ENCODE results near the gene MAML3. TPM values are rescaled to one million over a fixed set of nuclear protein-coding genes. Genes with fewer than 3 reads are reported as not detected.
A peak's percentile ranks its signal among the peaks of the same experiment; 100 is the strongest.

Gene MAML3
- total RNA-seq, 1 donor from 2014 or later, result 59.4 TPM

GRCh38 chr4:139899346-139899745, 254.6 kb downstream of the MAML3 start:
- no peak overlapping the region for H3K27ac Mint-ChIP-seq (ENCODE audit: unreplicated experiment)
- peaks cover 12% of the 10 kb centered on the region for H3K9me3 Mint-ChIP-seq (ENCODE audit: unreplicated experiment)
- H3K4me3 Mint-ChIP-seq (ENCODE audit: unreplicated experiment), result no peak overlapping the region
- H3K36me3 Mint-ChIP-seq (ENCODE audit: unreplicated experiment), result peaks cover 3% of the 10 kb centered on the region
- peaks cover 45% of the 10 kb centered on the region for H3K4me1 Mint-ChIP-seq (ENCODE audit: low read depth, unreplicated experiment)
- DNase-seq, result no peak
- no peak for TF ChIP-seq CTCF (IDR thresholded peaks at IDR 0.05; ENCODE audit: partially characterized antibody, unreplicated experiment)
- peaks cover 9% of the 10 kb centered on the region for H3K27me3 Mint-ChIP-seq (ENCODE audit: unreplicated experiment)

- H3K4me1 Mint-ChIP-seq (ENCODE audit: low read depth, unreplicated experiment), result peaks cover 40% of the 10 kb centered on the region
- H3K9me3 Mint-ChIP-seq (ENCODE audit: unreplicated experiment), result peaks cover 6% of the 10 kb centered on the region
- no peak overlapping the region for H3K27ac Mint-ChIP-seq (ENCODE audit: unreplicated experiment)
- no peaks in the 10 kb centered on the region for H3K36me3 Mint-ChIP-seq (ENCODE audit: unreplicated experiment)
- peak overlapping the region; percentile 12 for H3K4me3 Mint-ChIP-seq (ENCODE audit: unreplicated experiment)
- DNase-seq, result no peak
- TF ChIP-seq CTCF (IDR thresholded peaks at IDR 0.05; ENCODE audit: partially characterized antibody, unreplicated experiment), result no peak
- peaks cover 9% of the 10 kb centered on the region for H3K27me3 Mint-ChIP-seq (ENCODE audit: unreplicated experiment)
Measured at GRCh38 chr4:139898293-139898692, 255.7 kb downstream of the MAML3 start.

GRCh38 chr4:139896091-139896604, 257.8 kb downstream of the MAML3 start:
- no peak for TF ChIP-seq CTCF (IDR thresholded peaks at IDR 0.05; ENCODE audit: partially characterized antibody, unreplicated experiment)
- Mint-ChIP-seq H3K4me3 (ENCODE audit: unreplicated experiment) (no peak overlapping the region), H3K9me3 (ENCODE audit: unreplicated experiment) (peaks cover under 1% of the 10 kb centered on the region), H3K4me1 (ENCODE audit: low read depth, unreplicated experiment) (peaks cover 23% of the 10 kb centered on the region), H3K27ac (ENCODE audit: unreplicated experiment) (no peak overlapping the region), H3K27me3 (ENCODE audit: unreplicated experiment) (peaks cover 2% of the 10 kb centered on the region), H3K36me3 (ENCODE audit: unreplicated experiment) (no peaks in the 10 kb centered on the region)
- no peak for DNase-seq

GRCh38 chr4:139893801-139894200, 260.2 kb downstream of the MAML3 start:
- TF ChIP-seq CTCF (IDR thresholded peaks at IDR 0.05; ENCODE audit: partially characterized antibody, unreplicated experiment), result no peak
- no peak overlapping the region for H3K27ac Mint-ChIP-seq (ENCODE audit: unreplicated experiment)
- peaks cover 22% of the 10 kb centered on the region for H3K4me1 Mint-ChIP-seq (ENCODE audit: low read depth, unreplicated experiment)
- H3K9me3 Mint-ChIP-seq (ENCODE audit: unreplicated experiment), result peaks cover 4% of the 10 kb centered on the region
- no peak for DNase-seq
- no peaks in the 10 kb centered on the region for H3K36me3 Mint-ChIP-seq (ENCODE audit: unreplicated experiment)
- peaks cover 7% of the 10 kb centered on the region for H3K27me3 Mint-ChIP-seq (ENCODE audit: unreplicated experiment)
- no peak overlapping the region for H3K4me3 Mint-ChIP-seq (ENCODE audit: unreplicated experiment)

- no peak for DNase-seq
- H3K36me3 Mint-ChIP-seq (ENCODE audit: unreplicated experiment), result no peaks in the 10 kb centered on the region
- no peak overlapping the region for H3K27ac Mint-ChIP-seq (ENCODE audit: unreplicated experiment)
- no peak overlapping the region for H3K4me3 Mint-ChIP-seq (ENCODE audit: unreplicated experiment)
- peaks cover 7% of the 10 kb centered on the region for H3K27me3 Mint-ChIP-seq (ENCODE audit: unreplicated experiment)
- H3K4me1 Mint-ChIP-seq (ENCODE audit: low read depth, unreplicated experiment), result peaks cover 24% of the 10 kb centered on the region
- TF ChIP-seq CTCF (IDR thresholded peaks at IDR 0.05; ENCODE audit: partially characterized antibody, unreplicated experiment), result no peak
- peaks cover 4% of the 10 kb centered on the region for H3K9me3 Mint-ChIP-seq (ENCODE audit: unreplicated experiment)
Measured at GRCh38 chr4:139892973-139893736, 260.8 kb downstream of the MAML3 start.
